Neural cell (in vitro differentiated cells): ENCODE data around the gene MTMR3. TPM values are rescaled to one million over a fixed set of nuclear protein-coding genes. Genes with fewer than 3 reads are reported as not detected.

Experiments used
- H2AFZ ChIP-seq: fragments of 200-600, 300-800 bp; sonication (generic), shearing (Covaris generic); 2 replicates; pipeline ENCODE4 v1.6.0; 2014; ENCODE audit warnings: low read depth, mild to moderate bottlenecking, antibody characterized with exemption, low read length, moderate library complexity
- H3F3A ChIP-seq: fragments of 200-600 bp; shearing (Covaris generic); 2 replicates; pipeline ENCODE4 v1.6.1; 2016; ENCODE audit warnings: mild to moderate bottlenecking, moderate library complexity, mixed read lengths, antibody characterized with exemption, low read length; ENCODE audit not compliant: insufficient read depth, poor library complexity, severe bottlenecking
- H3K27ac ChIP-seq: fragments of 200-600, 300-800 bp; sonication (generic), shearing (Covaris generic); 2 replicates; pipeline ENCODE4 v1.5.1; 2014; ENCODE audit warnings: mild to moderate bottlenecking, low read length, moderate library complexity
- H3K27me3 ChIP-seq: fragments of 300-800, 200-600 bp; sonication (generic), shearing (Covaris generic); 2 replicates; pipeline ENCODE4 v1.6.0; 2014; ENCODE audit warnings: mild to moderate bottlenecking, low read depth, low read length, moderate library complexity; ENCODE audit not compliant: insufficient read depth
- H3K36me3 ChIP-seq: fragments of 300-800, 200-600 bp; sonication (generic), shearing (Covaris generic); 2 replicates; pipeline ENCODE4 v1.5.1; 2014; ENCODE audit warnings: mild to moderate bottlenecking, antibody characterized with exemption, low read length, moderate library complexity; ENCODE audit not compliant: insufficient read depth
- H3K4me2 ChIP-seq: fragments of 300-800, 200-600 bp; sonication (generic), shearing (Covaris generic); 2 replicates; pipeline ENCODE4 v1.6.0; 2014; ENCODE audit warnings: mild to moderate bottlenecking, low read length
- H3K4me3 ChIP-seq: fragments of 300-800, 200-600 bp; sonication (generic), shearing (Covaris generic); 2 replicates; pipeline ENCODE4 v1.5.1; 2014; ENCODE audit warnings: mild to moderate bottlenecking, low read length, moderate library complexity
- H3K79me2 ChIP-seq: fragments of 200-600 bp; shearing (Covaris generic); replicated peaks from 2 replicates; pipeline ENCODE4 v1.6.0; 2014; ENCODE audit warnings: mild to moderate bottlenecking, low read length, moderate library complexity; ENCODE audit not compliant: insufficient read depth
- H3K9ac ChIP-seq: fragments of 300-800, 200-600 bp; sonication (generic), shearing (Covaris generic); 2 replicates; pipeline ENCODE4 v1.6.1; 2016; ENCODE audit warnings: mild to moderate bottlenecking, low read length, mixed read lengths
- H3K9me2 ChIP-seq: fragments of 200-600 bp; shearing (Covaris generic); 2 replicates; pipeline ENCODE4 v1.6.1; 2016; ENCODE audit warnings: mild to moderate bottlenecking, low read length, mixed read lengths; ENCODE audit not compliant: insufficient read depth
- H3K9me3 ChIP-seq: fragments of 200-600, 300-800 bp; sonication (generic), shearing (Covaris generic); 2 replicates; pipeline ENCODE4 v1.6.1; 2016; ENCODE audit warnings: mild to moderate bottlenecking, mixed run types, low read length, moderate library complexity, mixed read lengths
- H4K20me1 ChIP-seq: fragments of 200-600 bp; shearing (Covaris generic); 2 replicates; pipeline ENCODE4 v1.6.1; 2016; ENCODE audit warnings: mild to moderate bottlenecking, mixed run types; ENCODE audit not compliant: insufficient read depth
- CTCF ChIP-seq: fragments of 450-650 bp; IDR thresholded peaks from 2 replicates; pipeline ENCODE4 v1.5.1; 2014; ENCODE audit warnings: antibody characterized with exemption, mild to moderate bottlenecking, moderate library complexity; ENCODE audit not compliant: poor library complexity, severe bottlenecking
- EP300 ChIP-seq: fragments of 450-650 bp; conservative IDR thresholded peaks from 2 replicates; pipeline ENCODE4 v1.6.1; 2014; ENCODE audit warnings: antibody characterized with exemption, mild to moderate bottlenecking, moderate library complexity; ENCODE audit not compliant: poor library complexity, severe bottlenecking
- EZH2 ChIP-seq: fragments of 200-600, 300-800 bp; shearing (Covaris generic), sonication (generic); IDR thresholded peaks from 2 replicates; pipeline ENCODE4 v1.6.1; 2014; ENCODE audit warnings: antibody characterized with exemption, low read length, borderline replicate concordance, mild to moderate bottlenecking; ENCODE audit not compliant: insufficient read depth, poor library complexity, severe bottlenecking
- MXI1 ChIP-seq: fragments of 450-650 bp; conservative IDR thresholded peaks from 2 replicates; pipeline ENCODE4 v1.6.1; 2014; ENCODE audit warnings: antibody characterized with exemption, mild to moderate bottlenecking; ENCODE audit not compliant: poor library complexity, severe bottlenecking
- POLR2AphosphoS5 ChIP-seq: IDR thresholded peaks from 2 replicates; pipeline ENCODE4 v1.6.1; 2012
- RAD21 ChIP-seq: fragments of 450-650 bp; conservative IDR thresholded peaks from 2 replicates; pipeline ENCODE4 v1.6.1; 2014; ENCODE audit warnings: antibody characterized with exemption, mild to moderate bottlenecking, moderate library complexity
- SMC3 ChIP-seq: fragments of 450-650 bp; conservative IDR thresholded peaks from 2 replicates; pipeline ENCODE4 v1.6.1; 2014; ENCODE audit warnings: antibody characterized with exemption, mild to moderate bottlenecking, moderate library complexity; ENCODE audit not compliant: poor library complexity
- TAF1 ChIP-seq: IDR thresholded peaks from 2 replicates; pipeline ENCODE4 v1.6.1; 2012; ENCODE audit warnings: low read depth
- polyA plus RNA-seq: library from polyadenylated mRNA; depleted of rRNA; stranded (reverse); fragments of >200 nt; gene quantifications from 2 replicates; pipeline ENCODE4 v1.2.3, GENCODE V29; 2014
- TF ChIP-seq, protein P1 (sequence below): IDR thresholded peaks from 2 replicates; pipeline ENCODE4 v1.6.1; 2012; ENCODE audit warnings: borderline replicate concordance

Gene MTMR3
- polyA plus RNA-seq, 1 donor from 2014 or later: 46.7 TPM

GRCh38 chr22:29988719-29989118, 105.7 kb downstream of the MTMR3 start:
- Histone ChIP-seq H3K9me3 (no peaks in the 10 kb centered on the region), H2AFZ (no peak overlapping the region), H4K20me1 (no peaks in the 10 kb centered on the region), H3K4me2 (no peak overlapping the region), H3K79me2 (peaks cover 3% of the 10 kb centered on the region), H3K27ac (no peak overlapping the region), H3K36me3 (no peaks in the 10 kb centered on the region), H3K9me2 (no peaks in the 10 kb centered on the region), H3K27me3 (no peaks in the 10 kb centered on the region), H3K4me3 (no peak overlapping the region), H3F3A (no peaks in the 10 kb centered on the region), H3K9ac (no peak overlapping the region)
- TF ChIP-seq SMC3: no peak
- no peak for TF ChIP-seq POLR2AphosphoS5
- TF ChIP-seq MXI1: no peak
- TF ChIP-seq TAF1: no peak
- TF ChIP-seq EZH2: no peak
- TF ChIP-seq RAD21: no peak
- TF ChIP-seq EP300: no peak
- TF ChIP-seq CTCF: no peak
- TF ChIP-seq, protein P1, sequence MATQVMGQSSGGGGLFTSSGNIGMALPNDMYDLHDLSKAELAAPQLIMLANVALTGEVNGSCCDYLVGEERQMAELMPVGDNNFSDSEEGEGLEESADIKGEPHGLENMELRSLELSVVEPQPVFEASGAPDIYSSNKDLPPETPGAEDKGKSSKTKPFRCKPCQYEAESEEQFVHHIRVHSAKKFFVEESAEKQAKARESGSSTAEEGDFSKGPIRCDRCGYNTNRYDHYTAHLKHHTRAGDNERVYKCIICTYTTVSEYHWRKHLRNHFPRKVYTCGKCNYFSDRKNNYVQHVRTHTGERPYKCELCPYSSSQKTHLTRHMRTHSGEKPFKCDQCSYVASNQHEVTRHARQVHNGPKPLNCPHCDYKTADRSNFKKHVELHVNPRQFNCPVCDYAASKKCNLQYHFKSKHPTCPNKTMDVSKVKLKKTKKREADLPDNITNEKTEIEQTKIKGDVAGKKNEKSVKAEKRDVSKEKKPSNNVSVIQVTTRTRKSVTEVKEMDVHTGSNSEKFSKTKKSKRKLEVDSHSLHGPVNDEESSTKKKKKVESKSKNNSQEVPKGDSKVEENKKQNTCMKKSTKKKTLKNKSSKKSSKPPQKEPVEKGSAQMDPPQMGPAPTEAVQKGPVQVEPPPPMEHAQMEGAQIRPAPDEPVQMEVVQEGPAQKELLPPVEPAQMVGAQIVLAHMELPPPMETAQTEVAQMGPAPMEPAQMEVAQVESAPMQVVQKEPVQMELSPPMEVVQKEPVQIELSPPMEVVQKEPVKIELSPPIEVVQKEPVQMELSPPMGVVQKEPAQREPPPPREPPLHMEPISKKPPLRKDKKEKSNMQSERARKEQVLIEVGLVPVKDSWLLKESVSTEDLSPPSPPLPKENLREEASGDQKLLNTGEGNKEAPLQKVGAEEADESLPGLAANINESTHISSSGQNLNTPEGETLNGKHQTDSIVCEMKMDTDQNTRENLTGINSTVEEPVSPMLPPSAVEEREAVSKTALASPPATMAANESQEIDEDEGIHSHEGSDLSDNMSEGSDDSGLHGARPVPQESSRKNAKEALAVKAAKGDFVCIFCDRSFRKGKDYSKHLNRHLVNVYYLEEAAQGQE: no peak

DNA sequence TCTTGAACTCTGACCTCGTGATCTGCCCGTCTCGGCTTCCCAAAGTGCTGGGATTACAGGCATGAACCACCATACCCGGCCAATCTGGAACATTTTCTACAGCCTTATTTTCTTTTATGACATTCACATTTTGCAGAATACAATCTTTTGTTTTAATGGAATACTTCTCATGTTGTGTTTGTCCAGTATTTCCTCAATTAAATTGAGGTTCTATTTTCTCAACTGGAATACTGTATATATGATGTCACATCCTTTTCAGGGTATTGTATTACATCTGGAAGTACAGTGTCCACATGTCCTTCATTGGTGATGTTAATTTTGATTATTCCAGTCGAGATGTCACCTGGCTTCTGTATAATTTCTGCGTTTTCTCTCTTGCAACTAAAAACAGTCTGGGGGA, 106.5 kb downstream of the MTMR3 start:
- no peaks in the 10 kb centered on the region for H3F3A ChIP-seq
- peaks cover 3% of the 10 kb centered on the region for H3K79me2 ChIP-seq
- H3K9me2 ChIP-seq: no peaks in the 10 kb centered on the region
- no peak overlapping the region for H3K9ac ChIP-seq
- H3K4me2 ChIP-seq: no peak overlapping the region
- no peak for TF ChIP-seq SMC3
- TF ChIP-seq TAF1: no peak
- TF ChIP-seq, protein P1: no peak
- no peak for TF ChIP-seq EP300
- no peak for TF ChIP-seq CTCF
- no peak for TF ChIP-seq EZH2
- no peak for TF ChIP-seq POLR2AphosphoS5
- no peak for TF ChIP-seq RAD21
- TF ChIP-seq MXI1: no peak
- no peaks in the 10 kb centered on the region for H3K36me3 ChIP-seq
- no peak overlapping the region for H2AFZ ChIP-seq
- H3K27me3 ChIP-seq: no peaks in the 10 kb centered on the region
- H3K4me3 ChIP-seq: no peak overlapping the region
- H4K20me1 ChIP-seq: no peaks in the 10 kb centered on the region
- no peak overlapping the region for H3K27ac ChIP-seq
- H3K9me3 ChIP-seq: no peaks in the 10 kb centered on the region
